OCI-LY7 (cell line): ENCODE results near the gene SCUBE3. TPM values are rescaled to one million over a fixed set of nuclear protein-coding genes. Genes with fewer than 3 reads are reported as not detected.

Experiments used
- BruUV-seq: library from RNA; stranded (reverse); fragments of 400-500 nt; replicated peaks from 2 replicates; lab custom pipeline; 2021; lab: Mats Ljungman, UMichigan
- CTCF ChIA-PET: fragments of 300-600 bp; sonication (Branson Sonifier 250); formaldehyde crosslinking; loops from one replicate; lab custom pipeline; 2022; ENCODE audit warnings: antibody characterized with exemption; ENCODE audit not compliant: unreplicated experiment; lab: Charles Lee
- POLR2A ChIA-PET: fragments of 300-600 bp; sonication (Branson Sonifier 250); formaldehyde crosslinking; loops from one replicate; lab custom pipeline; 2022; ENCODE audit warnings: antibody characterized with exemption; lab: Charles Lee
- DNase-seq: peaks from one replicate; pipeline ENCODE4 v3.0.0-alpha.2; 2015; ENCODE audit warnings: low spot score
- H2AFZ ChIP-seq: fragments of 200-600 bp; sonication (generic), shearing (Covaris generic); 2 replicates; pipeline ENCODE4 v1.6.1; 2014; ENCODE audit warnings: mild to moderate bottlenecking, antibody characterized with exemption, low read length, moderate library complexity
- H3K27ac ChIP-seq: fragments of 200-600 bp; sonication (generic); 2 replicates; pipeline ENCODE4 v1.5.1; 2014; ENCODE audit warnings: mixed run types, low read depth, mild to moderate bottlenecking, moderate library complexity, low read length, inconsistent platforms; ENCODE audit not compliant: poor library complexity, severe bottlenecking
- H3K36me3 ChIP-seq: fragments of 200-600 bp; sonication (generic); 2 replicates; pipeline ENCODE4 v1.6.1; 2014; ENCODE audit warnings: mild to moderate bottlenecking, antibody characterized with exemption, low read length, moderate library complexity, mixed read lengths; ENCODE audit not compliant: insufficient read depth
- H3K4me1 ChIP-seq: fragments of 200-600 bp; sonication (generic); 2 replicates; pipeline ENCODE4 v1.5.1; 2014; ENCODE audit warnings: mild to moderate bottlenecking, low read length; ENCODE audit not compliant: insufficient read depth, poor library complexity, severe bottlenecking
- H3K4me2 ChIP-seq: fragments of 200-600 bp; sonication (generic); 2 replicates; pipeline ENCODE4 v1.6.1; 2014; ENCODE audit warnings: mild to moderate bottlenecking, low read length
- H3K4me3 ChIP-seq: fragments of 200-600 bp; sonication (generic); 2 replicates; pipeline ENCODE4 v1.5.1; 2014; ENCODE audit warnings: mild to moderate bottlenecking, low read depth, low read length; ENCODE audit not compliant: poor library complexity, severe bottlenecking
- H3K79me2 ChIP-seq: fragments of 200-600 bp; sonication (generic); 2 replicates; pipeline ENCODE4 v1.6.1; 2016; ENCODE audit warnings: low read depth, mild to moderate bottlenecking, low read length, moderate library complexity, mixed read lengths; ENCODE audit not compliant: insufficient read depth
- H3K9me2 ChIP-seq: fragments of 200-600 bp; sonication (generic); 2 replicates; pipeline ENCODE4 v1.6.1; 2016; ENCODE audit warnings: mild to moderate bottlenecking, low read length, mixed read lengths; ENCODE audit not compliant: insufficient read depth
- H3K9me3 ChIP-seq: fragments of 200-600 bp; sonication (generic); 2 replicates; pipeline ENCODE4 v1.6.1; 2014; ENCODE audit warnings: mild to moderate bottlenecking, mixed run types, low read length, mixed read lengths
- H4K20me1 ChIP-seq: fragments of 200-600 bp; sonication (generic); 2 replicates; pipeline ENCODE4 v1.6.1; 2014; ENCODE audit warnings: mild to moderate bottlenecking, antibody characterized with exemption, low read length, moderate library complexity, mixed read lengths; ENCODE audit not compliant: insufficient read depth
- CTCF ChIP-seq: fragments of 200-600 bp; sonication (generic); conservative IDR thresholded peaks from 2 replicates; pipeline ENCODE4 v1.5.1; 2014; ENCODE audit warnings: mild to moderate bottlenecking, antibody characterized with exemption, low read length, moderate library complexity, mixed read lengths
- EZH2phosphoT487 ChIP-seq: fragments of 200-600 bp; sonication (generic); IDR thresholded peaks from 2 replicates; pipeline ENCODE4 v1.6.1; 2018; ENCODE audit warnings: low read depth, borderline replicate concordance, mild to moderate bottlenecking, mixed run types, antibody characterized with exemption, low read length, moderate library complexity, mixed read lengths
- intact Hi-C: fragments of 100-400 bp; cut with micrococcal nuclease; formaldehyde crosslinking; loops from one replicate; pipeline ENCODE4 v1.10.0; 2022; ENCODE audit not compliant: unreplicated experiment
- total RNA-seq, 2 experiments: library from RNA; depleted of rRNA in 1 of 2; stranded (reverse); fragments of >200 nt in 1 of 2; shearing (Covaris generic) in 1 of 2; gene quantifications; 2 replicates each; pipeline ENCODE4 v1.2.3, GENCODE V29; 2014 to 2022

SCUBE3 gene
- total RNA-seq, 2 experiments from 2014 or later = not detected

GRCh38 chr6:35224720-35225119 is 11.0 kb downstream of the SCUBE3 start:
- no TSS peak for BruUV-seq
- H3K27ac ChIP-seq = no peak overlapping the region
- no peak for DNase-seq
- H3K4me2 ChIP-seq = no peak overlapping the region
- CTCF ChIA-PET = no interaction called here
- H3K36me3 ChIP-seq = no peaks in the 10 kb centered on the region
- no peak overlapping the region for H2AFZ ChIP-seq
- H3K4me3 ChIP-seq = no peak overlapping the region
- no peaks in the 10 kb centered on the region for H3K79me2 ChIP-seq
- intact Hi-C loops = no loop called here
- no peaks in the 10 kb centered on the region; the same call in 1 of the 2 replicates for H4K20me1 ChIP-seq
- TF ChIP-seq CTCF (no peak), EZH2phosphoT487 (no peak)
- POLR2A ChIA-PET = interaction anchor here (0.6 kb wide), 1 partner anchor 819 kb away, joined by 3 read pairs; no protein-coding TSS in a partner anchor
- H3K9me3 ChIP-seq = no peaks in the 10 kb centered on the region
- H3K4me1 ChIP-seq = no peaks in the 10 kb centered on the region
- H3K9me2 ChIP-seq = no peaks in the 10 kb centered on the region

- ChIA-PET CTCF (no interaction called here), POLR2A (interaction anchor here (0.6 to 1.3 kb wide), 4 partner anchors 9 to 181 kb away, joined by 3 to 7 read pairs (median 4); no protein-coding TSS in a partner anchor)
- BruUV-seq = no TSS peak
- Histone ChIP-seq H3K4me2 (no peak overlapping the region), H3K4me1 (no peaks in the 10 kb centered on the region), H3K9me2 (no peaks in the 10 kb centered on the region), H4K20me1 (no peaks in the 10 kb centered on the region), H3K9me3 (no peaks in the 10 kb centered on the region), H3K79me2 (no peaks in the 10 kb centered on the region), H2AFZ (no peak overlapping the region), H3K36me3 (no peaks in the 10 kb centered on the region), H3K4me3 (no peak overlapping the region), H3K27ac (no peak overlapping the region)
- DNase-seq = no peak
- intact Hi-C loops = no loop called here
- TF ChIP-seq EZH2phosphoT487 (no peak), CTCF (no peak)
These were observed 14.7 kb downstream of the SCUBE3 start for GRCh38 chr6:35228481-35228880.

GRCh38 chr6:35229304-35229703 is 15.5 kb downstream of the SCUBE3 start:
- no peak overlapping the region for H3K27ac ChIP-seq
- TF ChIP-seq CTCF (no peak), EZH2phosphoT487 (no peak)

More at GRCh38 chr6:35229304-35229703, 15.5 kb downstream of the SCUBE3 start:
- Histone ChIP-seq H4K20me1 (no peaks in the 10 kb centered on the region), H3K4me1 (no peaks in the 10 kb centered on the region), H3K36me3 (no peaks in the 10 kb centered on the region), H3K9me3 (no peaks in the 10 kb centered on the region), H3K4me2 (no peak overlapping the region), H2AFZ (no peak overlapping the region), H3K79me2 (no peaks in the 10 kb centered on the region), H3K4me3 (no peak overlapping the region), H3K9me2 (no peaks in the 10 kb centered on the region)
- DNase-seq = no peak
- ChIA-PET CTCF (interaction anchor here (0.5 kb wide), 1 partner anchor 1591 kb away, joined by 4 read pairs; no protein-coding TSS in a partner anchor), POLR2A (interaction anchor here (0.6 to 1.3 kb wide), 2 partner anchors 8 to 177 kb away, joined by 4 to 7 read pairs; no protein-coding TSS in a partner anchor)
- intact Hi-C loops = no loop called here
- BruUV-seq = no TSS peak
